GM21447 (cell line): ENCODE measurements around the gene SPEM3.

Experiments used
- ATAC-seq: cut with Tn5 transposase; IDR thresholded peaks from one replicate; pipeline ENCODE4 v1.9.1; 2021; ENCODE audit not compliant: unreplicated experiment

Gene SPEM3

DNA sequence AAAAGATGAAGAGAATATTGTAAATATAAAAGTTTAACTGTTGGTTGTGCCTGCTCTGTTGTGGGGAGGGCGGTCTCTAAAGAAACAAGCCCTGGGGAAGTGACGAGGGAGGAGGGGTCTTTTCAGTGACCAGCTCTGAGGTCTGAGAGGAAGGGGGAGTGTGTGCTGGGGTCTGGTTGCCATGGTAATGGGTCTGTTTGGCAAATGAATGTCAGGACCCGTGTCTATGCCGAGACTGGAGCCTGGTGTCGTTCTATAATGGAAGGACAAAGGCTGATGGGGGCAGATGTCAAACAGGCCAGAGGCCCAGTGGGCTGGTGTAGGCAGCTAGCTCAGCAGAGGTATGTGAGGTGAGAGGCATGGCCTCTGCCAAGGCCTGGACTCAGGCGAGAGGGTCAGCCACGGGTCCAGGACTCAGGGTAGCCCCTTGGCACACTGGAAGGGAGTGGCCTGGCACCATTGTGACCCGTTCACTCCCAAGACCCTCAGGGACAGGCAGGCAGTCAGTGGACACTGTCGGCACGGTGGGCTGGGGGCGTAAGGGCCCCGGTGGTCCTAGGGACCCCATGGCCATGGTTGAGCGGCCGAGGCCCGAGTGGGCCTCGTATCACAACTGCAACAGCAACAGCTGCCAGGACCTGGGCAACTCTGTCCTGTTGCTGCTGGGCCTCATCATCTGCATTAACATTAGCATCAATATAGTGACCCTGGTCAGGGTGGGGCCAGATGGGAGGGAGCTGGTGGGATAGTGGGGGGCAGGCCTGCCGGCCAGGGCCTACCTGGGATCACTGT, 8.6 kb upstream of the SPEM3 start, which contains the start of gene SPEM1:
Gene SPEM1, plus strand, starts transcription at position 506 of the 792 bp plus-strand sequence. Its CDS starts 61 bp downstream, at position 567.
- ATAC-seq: no peak

DNA sequence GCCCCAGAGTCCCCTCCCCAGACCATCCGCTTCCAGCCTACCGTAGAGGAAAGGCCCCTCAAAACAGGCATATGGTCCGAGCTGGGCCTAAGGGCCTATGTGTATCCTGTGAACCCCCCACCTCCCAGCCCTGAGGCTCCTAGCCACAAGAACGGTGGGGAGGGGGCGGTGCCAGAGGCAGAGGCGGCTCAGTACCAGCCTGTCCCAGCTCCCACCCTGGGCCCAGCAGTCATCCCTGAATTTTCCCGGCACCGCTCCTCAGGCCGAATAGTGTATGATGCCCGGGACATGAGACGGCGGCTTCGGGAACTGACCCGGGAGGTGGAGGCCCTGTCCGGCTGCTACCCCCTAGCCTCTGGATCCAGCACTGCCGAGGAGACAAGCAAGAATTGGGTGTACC, 7.5 kb upstream of the SPEM3 start:
- ATAC-seq: no peak

GRCh38 chr17:7423679-7424078, 5.0 kb upstream of the SPEM3 start:
- ATAC-seq: no peak

- no peak for ATAC-seq
Measured at GRCh38 chr17:7425316-7425715, 3.3 kb upstream of the SPEM3 start, which contains the start of gene SPEM2. TSS of gene SPEM2 (plus strand) at chr17:7425616. CDS start at chr17:7425689, 73 bp downstream.

DNA sequence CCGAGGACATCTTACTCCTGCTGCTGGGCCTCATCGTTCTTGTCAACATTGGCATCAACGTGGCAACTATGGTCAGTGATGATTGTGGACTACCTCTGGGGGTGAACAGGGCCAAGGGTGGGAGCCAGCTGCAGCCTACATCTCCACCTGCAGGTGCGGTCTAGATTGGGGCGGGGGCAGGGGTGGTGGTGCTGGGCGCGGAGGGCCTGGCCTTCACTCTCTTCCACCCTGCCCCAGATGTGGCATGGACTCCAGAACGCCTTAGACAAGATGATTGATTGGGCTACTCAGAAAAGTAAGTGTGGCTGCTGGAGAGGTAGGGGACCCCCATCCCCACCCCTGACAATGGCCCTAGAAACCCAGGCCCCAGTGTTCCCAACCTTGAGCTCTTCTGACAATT, 2.9 kb upstream of the SPEM3 start:
- ATAC-seq: no peak

DNA sequence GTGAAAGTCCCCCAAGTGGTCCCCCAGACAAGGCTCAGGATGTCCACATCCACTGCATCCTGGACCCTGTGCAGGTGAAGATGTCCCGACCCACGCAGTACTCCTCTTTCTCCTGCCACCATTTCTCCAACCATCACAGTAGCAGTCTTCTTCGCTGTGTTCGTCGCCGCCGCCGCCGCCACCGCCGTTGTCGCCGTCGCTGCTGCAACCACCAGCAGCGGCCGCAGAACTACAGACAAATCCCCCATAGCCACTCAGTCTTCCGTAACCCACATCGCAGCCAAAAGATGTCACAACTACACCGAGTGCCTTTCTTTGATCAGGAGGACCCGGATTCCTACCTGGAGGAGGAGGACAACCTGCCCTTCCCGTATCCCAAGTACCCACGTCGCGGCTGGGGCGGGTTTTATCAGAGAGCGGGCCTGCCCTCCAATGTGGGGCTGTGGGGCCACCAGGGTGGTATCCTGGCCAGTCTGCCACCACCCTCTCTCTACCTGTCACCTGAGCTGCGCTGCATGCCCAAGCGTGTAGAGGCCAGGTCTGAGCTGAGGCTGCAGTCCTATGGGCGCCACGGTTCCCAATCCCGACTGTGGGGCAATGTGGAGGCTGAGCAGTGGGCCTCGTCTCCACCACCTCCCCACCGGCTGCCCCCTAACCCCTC, 2.3 kb upstream of the SPEM3 start:
- no peak for ATAC-seq

DNA sequence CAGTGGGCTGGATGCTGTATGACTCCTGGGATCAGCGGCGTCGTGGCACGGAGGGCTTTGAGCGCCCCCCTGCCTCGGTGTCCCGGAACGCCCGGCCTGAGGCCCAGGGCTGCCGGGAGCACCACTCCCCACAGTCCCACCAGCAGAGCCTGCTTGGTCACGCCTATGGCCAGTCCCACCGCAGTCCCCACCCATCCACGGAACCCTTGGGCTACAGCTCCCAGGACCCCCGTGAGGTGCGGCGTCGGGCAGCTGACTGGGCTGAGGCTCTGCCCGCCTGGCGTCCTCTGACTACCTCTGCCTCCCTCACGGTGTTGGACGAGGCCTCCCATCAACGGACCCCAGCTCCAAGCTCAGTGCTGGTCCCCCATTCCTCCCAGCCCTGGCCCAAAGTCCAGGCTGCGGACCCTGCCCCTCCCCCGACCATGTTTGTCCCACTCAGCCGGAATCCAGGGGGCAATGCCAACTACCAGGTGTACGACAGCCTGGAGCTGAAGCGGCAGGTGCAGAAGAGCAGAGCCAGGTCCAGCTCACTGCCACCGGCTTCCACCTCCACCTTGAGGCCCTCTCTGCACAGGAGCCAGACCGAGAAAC, 1.7 kb upstream of the SPEM3 start:
- no peak for ATAC-seq

DNA sequence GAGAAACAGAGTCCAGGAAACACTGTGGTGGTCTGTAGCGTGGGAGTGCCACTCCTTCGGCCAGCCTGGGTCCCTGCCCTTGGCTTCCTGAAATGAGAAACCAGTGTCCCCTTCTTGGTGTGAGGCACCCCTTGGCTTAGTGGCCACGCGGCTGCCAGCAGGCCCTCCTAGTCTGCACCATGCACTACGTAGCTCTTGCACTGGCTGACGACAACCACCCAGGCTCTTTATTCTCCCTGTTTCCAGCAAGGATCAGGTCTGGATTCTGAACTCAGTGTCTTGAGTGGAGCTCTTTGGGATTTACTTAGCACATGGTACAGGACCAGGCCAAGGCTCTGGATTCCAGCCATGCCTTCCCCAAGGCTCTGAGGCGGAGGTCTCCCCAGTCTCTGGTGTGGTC, 1.1 kb upstream of the SPEM3 start:
- ATAC-seq: no peak

GRCh38 chr17:7429722-7430121, 1.1 kb downstream of the SPEM3 start:
- ATAC-seq: no peak

DNA sequence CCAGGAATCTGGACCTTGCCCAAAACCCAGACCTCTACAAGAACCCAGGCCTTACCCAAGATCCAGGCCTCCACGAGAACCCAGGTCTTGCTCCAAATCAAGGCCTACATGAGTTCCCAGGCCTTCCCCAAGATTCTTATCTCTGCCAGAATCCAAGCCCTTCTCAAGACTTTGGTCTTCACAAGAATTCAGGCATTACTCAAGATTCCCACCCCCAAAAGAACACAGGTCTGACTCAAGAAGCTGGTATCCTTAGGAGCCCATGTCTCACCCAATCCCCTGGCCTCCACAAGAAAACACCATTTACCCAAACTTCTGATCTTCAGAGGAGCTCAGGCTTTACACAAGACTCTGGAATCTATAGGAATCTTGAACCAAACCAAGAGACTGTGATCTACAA, 2.6 kb downstream of the SPEM3 start:
- no peak for ATAC-seq

GRCh38 chr17:7432296-7432695, 3.6 kb downstream of the SPEM3 start:
- no peak for ATAC-seq

- ATAC-seq: peak; percentile 24
Measured at GRCh38 chr17:7435676-7436555, 7.3 kb downstream of the SPEM3 start.

- no peak for ATAC-seq
Measured at GRCh38 chr17:7436556-7437368, 8.1 kb downstream of the SPEM3 start.

DNA sequence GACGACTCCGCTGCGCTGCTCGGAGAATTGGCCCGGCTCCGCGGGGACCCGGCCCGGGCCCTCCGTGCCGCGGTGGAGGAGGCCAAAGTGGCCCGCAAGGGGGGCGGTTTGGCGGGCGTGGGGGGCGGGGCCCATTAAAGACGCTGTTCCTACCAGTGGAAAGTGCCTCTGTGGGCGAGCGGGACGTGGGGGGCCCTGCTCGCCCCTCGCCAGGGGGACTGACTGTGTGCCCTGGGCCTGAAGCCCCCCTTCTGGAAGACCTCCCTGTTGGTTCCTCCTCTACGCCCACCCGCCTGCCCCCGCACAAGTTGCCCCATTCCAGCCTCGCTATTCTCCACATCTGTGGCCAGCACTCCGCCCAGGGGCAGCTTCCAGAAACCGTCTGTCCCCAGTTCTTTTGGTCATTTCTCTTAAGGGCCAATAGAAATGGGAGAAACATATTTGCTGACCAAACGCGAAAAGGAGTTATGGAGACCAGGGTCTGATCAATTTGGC, 8.8 kb downstream of the SPEM3 start:
- ATAC-seq: no peak

DNA sequence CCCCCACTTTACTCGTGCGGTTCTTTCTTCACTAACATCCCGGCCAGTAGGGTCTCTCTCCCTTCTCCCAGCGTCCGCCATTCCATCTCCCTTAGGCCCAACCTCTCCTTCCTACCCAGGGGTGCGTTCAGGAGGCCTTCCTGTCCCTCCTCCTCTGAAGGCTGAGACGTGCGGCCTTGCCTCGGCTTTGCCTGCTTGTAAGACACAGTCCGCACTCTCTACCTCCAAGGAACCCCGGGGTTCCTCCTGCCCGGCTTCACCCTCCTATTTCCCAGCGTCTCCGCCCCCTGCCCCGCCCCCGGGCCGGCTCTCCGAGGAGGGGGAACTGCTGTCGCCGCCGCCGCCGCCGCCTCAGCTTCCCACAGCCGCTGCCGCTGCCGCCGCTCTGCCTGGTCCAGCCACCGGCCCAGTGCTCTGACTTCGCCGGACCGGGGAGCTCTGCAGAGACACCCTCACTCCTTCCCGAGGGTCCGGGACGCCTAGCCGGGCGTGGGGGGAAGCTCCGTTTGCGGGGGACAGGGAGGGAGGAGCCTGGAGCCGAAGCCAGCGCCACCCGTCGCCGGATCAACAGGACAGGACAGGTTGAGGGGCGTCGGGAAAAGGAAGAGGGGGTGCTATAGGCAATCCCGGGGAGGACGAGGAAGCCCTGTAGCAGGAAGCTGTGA, 9.4 kb downstream of the SPEM3 start:
- ATAC-seq: no peak

GRCh38 chr17:7438656-7439460, 10.2 kb downstream of the SPEM3 start:
- ATAC-seq: no peak

GRCh38 chr17:7439462-7440112, 10.9 kb downstream of the SPEM3 start, which contains the start of gene FGF11:
TSS of gene FGF11 (plus strand) at chr17:7439512. CDS start at chr17:7439621, 109 bp downstream.
- ATAC-seq: no peak
